HEK293 (cell line): Measurements from ENCODE around the gene MCU.

Experiments
- HOXD13 ChIP-seq: sonication (generic); formaldehyde crosslinking; IDR thresholded peaks from 2 replicates; pipeline ENCODE4 v1.8.0; 2022; ENCODE audit warnings: missing genetic modification reagents, borderline replicate concordance
- MEIS1 ChIP-seq: sonication (generic); formaldehyde crosslinking; IDR thresholded peaks from 2 replicates; pipeline ENCODE4 v1.8.1; 2022; ENCODE audit warnings: missing genetic modification reagents, mild to moderate bottlenecking, borderline replicate concordance
- YY1 ChIP-seq: fragments of 450-650 bp; formaldehyde crosslinking; IDR thresholded peaks from 2 replicates; pipeline ENCODE4 v1.5.1; 2018; ENCODE audit warnings: missing biosample characterization, missing genetic modification characterization
- ZEB2 ChIP-seq: fragments of 450-650 bp; formaldehyde crosslinking; IDR thresholded peaks from 2 replicates; pipeline ENCODE4 v1.5.1; 2016; ENCODE audit warnings: missing biosample characterization, missing genetic modification characterization
- ZNF2 ChIP-seq: fragments of 450-650 bp; formaldehyde crosslinking; IDR thresholded peaks from 2 replicates; pipeline ENCODE4 v1.5.1; 2016; ENCODE audit warnings: missing biosample characterization, missing genetic modification characterization
- ZNF324 ChIP-seq: fragments of 450-650 bp; formaldehyde crosslinking; IDR thresholded peaks from 2 replicates; pipeline ENCODE4 v1.5.1; 2016; ENCODE audit warnings: missing biosample characterization, missing genetic modification characterization
- ZNF354C ChIP-seq: fragments of 450-650 bp; formaldehyde crosslinking; IDR thresholded peaks from 2 replicates; pipeline ENCODE4 v1.5.1; 2016; ENCODE audit warnings: missing biosample characterization, missing genetic modification characterization, low read depth, borderline replicate concordance
- ZNF391 ChIP-seq: fragments of 450-650 bp; formaldehyde crosslinking; IDR thresholded peaks from 2 replicates; pipeline ENCODE4 v1.5.1; 2016; ENCODE audit warnings: low read depth, missing biosample characterization, missing genetic modification characterization, borderline replicate concordance
- ZNF473 ChIP-seq: fragments of 450-650 bp; formaldehyde crosslinking; IDR thresholded peaks from 2 replicates; pipeline ENCODE4 v1.5.1; 2017; ENCODE audit warnings: missing biosample characterization, missing genetic modification characterization
- ZNF585B ChIP-seq: fragments of 450-650 bp; formaldehyde crosslinking; IDR thresholded peaks from 2 replicates; pipeline ENCODE4 v1.5.1; 2016; ENCODE audit warnings: missing biosample characterization, missing genetic modification characterization
- ZSCAN23 ChIP-seq: fragments of 450-650 bp; formaldehyde crosslinking; IDR thresholded peaks from 2 replicates; pipeline ENCODE4 v1.5.1; 2016; ENCODE audit warnings: missing biosample characterization, missing genetic modification characterization
- TF ChIP-seq, protein P1 (sequence below): fragments of 450-650 bp; formaldehyde crosslinking; IDR thresholded peaks from 2 replicates; pipeline ENCODE4 v1.5.1; 2016; ENCODE audit warnings: missing biosample characterization, missing genetic modification characterization
- TF ChIP-seq, protein P2 (sequence below): fragments of 450-650 bp; formaldehyde crosslinking; IDR thresholded peaks from 2 replicates; pipeline ENCODE4 v1.5.1; 2017; ENCODE audit warnings: missing biosample characterization, mild to moderate bottlenecking, missing genetic modification characterization, moderate library complexity
- TF ChIP-seq, protein P3 (sequence below): fragments of 450-650 bp; formaldehyde crosslinking; IDR thresholded peaks from 2 replicates; pipeline ENCODE4 v1.5.1; 2016; ENCODE audit warnings: missing biosample characterization, missing genetic modification characterization

DNA sequence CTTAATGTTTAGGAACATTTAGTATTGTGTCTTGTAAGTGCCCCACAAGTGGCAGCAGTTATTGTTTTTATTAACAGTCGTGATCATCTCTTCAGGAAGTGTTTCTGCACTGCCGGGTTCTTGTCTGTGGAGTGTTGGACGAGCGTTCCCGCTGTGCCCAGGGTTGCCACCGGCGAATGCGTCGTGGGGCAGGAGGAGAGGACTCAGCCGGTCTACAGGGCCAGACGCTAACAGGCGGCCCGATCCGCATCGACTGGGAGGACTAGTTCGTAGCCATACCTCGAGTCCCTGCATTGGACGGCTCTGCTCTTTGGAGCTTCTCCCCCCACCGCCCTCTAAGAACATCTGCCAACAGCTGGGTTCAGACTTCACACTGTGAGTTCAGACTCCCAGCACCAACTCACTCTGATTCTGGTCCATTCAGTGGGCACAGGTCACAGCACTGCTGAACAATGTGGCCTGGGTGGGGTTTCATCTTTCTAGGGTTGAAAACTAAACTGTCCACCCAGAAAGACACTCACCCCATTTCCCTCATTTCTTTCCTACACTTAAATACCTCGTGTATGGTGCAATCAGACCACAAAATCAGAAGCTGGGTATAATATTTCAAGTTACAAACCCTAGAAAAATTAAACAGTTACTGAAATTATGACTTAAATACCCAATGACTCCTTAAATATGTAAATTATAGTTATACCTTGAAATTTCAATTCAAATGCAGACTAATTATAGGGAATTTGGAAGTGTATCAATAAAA, 240.5 kb downstream of the MCU start:
- TF ChIP-seq, protein P1, sequence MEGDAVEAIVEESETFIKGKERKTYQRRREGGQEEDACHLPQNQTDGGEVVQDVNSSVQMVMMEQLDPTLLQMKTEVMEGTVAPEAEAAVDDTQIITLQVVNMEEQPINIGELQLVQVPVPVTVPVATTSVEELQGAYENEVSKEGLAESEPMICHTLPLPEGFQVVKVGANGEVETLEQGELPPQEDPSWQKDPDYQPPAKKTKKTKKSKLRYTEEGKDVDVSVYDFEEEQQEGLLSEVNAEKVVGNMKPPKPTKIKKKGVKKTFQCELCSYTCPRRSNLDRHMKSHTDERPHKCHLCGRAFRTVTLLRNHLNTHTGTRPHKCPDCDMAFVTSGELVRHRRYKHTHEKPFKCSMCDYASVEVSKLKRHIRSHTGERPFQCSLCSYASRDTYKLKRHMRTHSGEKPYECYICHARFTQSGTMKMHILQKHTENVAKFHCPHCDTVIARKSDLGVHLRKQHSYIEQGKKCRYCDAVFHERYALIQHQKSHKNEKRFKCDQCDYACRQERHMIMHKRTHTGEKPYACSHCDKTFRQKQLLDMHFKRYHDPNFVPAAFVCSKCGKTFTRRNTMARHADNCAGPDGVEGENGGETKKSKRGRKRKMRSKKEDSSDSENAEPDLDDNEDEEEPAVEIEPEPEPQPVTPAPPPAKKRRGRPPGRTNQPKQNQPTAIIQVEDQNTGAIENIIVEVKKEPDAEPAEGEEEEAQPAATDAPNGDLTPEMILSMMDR, result no peak
- TF ChIP-seq MEIS1 (CRISPR knock-in tag) (no peak), ZNF473 (tag by site-specific recombination) (no peak), ZNF2 (no peak), ZNF391 (tag by site-specific recombination) (no peak), ZSCAN23 (tag by site-specific recombination) (no peak), ZNF354C (tag by site-specific recombination) (no peak), HOXD13 (CRISPR knock-in tag) (no peak), ZNF585B (tag by site-specific recombination) (no peak), ZNF324 (tag by site-specific recombination) (no peak), ZEB2 (tag by site-specific recombination) (no peak), YY1 (tag by site-specific recombination) (no peak)
- TF ChIP-seq, protein P2, sequence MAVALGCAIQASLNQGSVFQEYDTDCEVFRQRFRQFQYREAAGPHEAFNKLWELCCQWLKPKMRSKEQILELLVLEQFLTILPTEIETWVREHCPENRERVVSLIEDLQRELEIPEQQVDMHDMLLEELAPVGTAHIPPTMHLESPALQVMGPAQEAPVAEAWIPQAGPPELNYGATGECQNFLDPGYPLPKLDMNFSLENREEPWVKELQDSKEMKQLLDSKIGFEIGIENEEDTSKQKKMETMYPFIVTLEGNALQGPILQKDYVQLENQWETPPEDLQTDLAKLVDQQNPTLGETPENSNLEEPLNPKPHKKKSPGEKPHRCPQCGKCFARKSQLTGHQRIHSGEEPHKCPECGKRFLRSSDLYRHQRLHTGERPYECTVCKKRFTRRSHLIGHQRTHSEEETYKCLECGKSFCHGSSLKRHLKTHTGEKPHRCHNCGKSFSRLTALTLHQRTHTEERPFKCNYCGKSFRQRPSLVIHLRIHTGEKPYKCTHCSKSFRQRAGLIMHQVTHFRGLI, result no peak
- TF ChIP-seq, protein P3, sequence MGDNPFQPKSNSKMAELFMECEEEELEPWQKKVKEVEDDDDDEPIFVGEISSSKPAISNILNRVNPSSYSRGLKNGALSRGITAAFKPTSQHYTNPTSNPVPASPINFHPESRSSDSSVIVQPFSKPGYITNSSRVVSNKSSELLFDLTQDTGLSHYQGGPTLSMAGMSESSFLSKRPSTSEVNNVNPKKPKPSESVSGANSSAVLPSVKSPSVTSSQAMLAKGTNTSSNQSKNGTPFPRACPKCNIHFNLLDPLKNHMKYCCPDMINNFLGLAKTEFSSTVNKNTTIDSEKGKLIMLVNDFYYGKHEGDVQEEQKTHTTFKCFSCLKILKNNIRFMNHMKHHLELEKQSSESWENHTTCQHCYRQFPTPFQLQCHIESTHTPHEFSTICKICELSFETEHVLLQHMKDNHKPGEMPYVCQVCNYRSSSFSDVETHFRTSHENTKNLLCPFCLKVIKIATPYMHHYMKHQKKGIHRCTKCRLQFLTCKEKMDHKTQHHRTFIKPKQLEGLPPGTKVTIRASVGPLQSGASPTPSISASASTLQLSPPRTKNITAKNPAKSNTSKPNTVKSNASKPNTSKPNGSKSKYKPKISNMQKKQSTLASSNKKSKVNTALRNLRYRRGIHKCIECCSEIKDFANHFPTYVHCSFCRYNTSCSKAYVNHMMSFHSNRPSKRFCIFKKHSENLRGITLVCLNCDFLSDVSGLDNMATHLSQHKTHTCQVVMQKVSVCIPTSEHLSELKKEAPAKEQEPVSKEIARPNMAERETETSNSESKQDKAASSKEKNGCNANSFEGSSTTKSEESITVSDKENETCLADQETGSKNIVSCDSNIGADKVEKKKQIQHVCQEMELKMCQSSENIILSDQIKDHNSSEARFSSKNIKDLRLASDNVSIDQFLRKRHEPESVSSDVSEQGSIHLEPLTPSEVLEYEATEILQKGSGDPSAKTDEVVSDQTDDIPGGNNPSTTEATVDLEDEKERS, result no peak
